ENCODE measurements around the gene ELAC2.
"Not testable (repeated sequence)": the region's sequence is repeated elsewhere in the genome, so short reads cannot be mapped to it uniquely, and the experiment has no call there.

The ELAC2 gene

GRCh38 chr17:12987120-12987519, 30.7 kb downstream of the ELAC2 start:
- no peak for DNase-seq

GRCh38 chr17:12985431-12986293, 32.2 kb downstream of the ELAC2 start:
- no peak for DNase-seq

GRCh38 chr17:12983991-12984884, 33.6 kb downstream of the ELAC2 start:
- no peak for DNase-seq

DNA sequence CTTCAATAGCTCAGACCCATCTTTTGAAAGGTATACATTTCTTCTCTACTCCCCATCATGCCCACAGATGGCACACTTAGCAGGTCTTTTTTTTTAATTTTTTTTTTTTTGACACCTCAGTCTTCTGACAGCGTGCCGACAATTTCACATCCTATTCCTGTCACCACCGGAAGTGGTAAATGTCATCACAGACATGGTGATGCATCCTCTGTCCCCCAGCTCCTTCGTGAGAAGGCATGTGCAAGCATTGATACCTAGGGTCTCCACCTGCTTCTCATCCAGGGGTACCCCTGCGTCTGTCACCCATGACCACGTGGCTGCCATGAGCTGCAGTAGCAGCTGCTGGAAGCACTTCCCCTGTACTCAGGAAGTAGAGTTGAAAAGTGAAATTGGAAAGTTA, 35.6 kb downstream of the ELAC2 start:
- DNase-seq = peak; percentile 86

DNA sequence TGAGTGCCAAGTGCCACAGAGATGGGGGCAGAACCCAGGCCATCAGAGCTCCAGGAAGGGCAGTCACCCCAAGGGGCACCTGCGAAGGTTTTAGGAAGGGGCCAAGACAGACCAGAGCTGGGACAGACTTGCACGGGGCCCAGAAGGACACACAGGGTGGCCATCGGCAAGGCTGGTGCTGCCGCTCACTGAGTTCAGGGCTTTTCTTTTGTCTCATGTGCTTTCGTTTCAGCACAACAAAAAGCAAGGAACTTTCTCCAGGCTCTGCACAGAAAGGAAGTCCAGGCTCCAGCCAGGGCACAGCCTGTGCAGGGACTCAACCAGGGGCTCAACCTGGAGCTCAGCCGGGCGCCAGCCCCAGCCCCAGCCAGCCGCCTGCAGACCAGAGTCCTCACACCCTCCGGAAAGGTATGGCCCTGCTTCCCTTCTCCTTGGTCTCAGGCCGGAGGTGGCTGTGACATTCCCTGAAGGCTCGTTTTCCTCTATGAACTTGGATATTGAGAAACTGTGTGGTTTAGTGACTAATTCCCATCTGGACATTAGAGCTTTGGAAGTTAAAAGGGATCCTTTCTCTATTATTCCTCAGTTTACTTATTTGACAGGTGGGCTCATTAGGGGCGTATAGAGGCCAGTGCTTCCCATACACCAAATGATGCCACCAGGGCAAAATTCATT, 37.9 kb downstream of the ELAC2 start:
- DNase-seq = no peak

GRCh38 chr17:12979246-12979645, 38.6 kb downstream of the ELAC2 start:
- DNase-seq = no peak

DNA sequence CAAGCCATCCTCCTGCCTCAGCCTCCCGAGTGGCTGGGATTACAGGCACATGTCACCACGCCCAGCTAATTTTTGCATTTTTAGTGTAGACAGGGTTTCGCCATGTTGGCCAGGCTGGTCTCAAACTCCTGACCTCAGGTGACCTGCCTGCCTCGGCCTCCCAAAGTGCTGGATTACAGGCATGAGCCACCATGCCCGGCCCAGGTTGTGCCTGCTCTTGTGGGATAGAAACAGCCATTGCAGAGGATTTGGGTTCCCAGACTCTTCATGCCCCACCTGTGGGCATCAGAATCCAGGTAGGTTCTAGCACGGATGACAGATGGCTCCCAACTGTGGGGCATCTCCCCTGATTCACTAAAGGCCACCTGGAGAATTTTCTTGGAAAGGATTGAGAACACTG, 39.0 kb downstream of the ELAC2 start:
- DNase-seq = not testable (repeated sequence)

- DNase-seq = peak; percentile 22
These were observed 40.6 kb downstream of the ELAC2 start for GRCh38 chr17:12977008-12977751.

DNA sequence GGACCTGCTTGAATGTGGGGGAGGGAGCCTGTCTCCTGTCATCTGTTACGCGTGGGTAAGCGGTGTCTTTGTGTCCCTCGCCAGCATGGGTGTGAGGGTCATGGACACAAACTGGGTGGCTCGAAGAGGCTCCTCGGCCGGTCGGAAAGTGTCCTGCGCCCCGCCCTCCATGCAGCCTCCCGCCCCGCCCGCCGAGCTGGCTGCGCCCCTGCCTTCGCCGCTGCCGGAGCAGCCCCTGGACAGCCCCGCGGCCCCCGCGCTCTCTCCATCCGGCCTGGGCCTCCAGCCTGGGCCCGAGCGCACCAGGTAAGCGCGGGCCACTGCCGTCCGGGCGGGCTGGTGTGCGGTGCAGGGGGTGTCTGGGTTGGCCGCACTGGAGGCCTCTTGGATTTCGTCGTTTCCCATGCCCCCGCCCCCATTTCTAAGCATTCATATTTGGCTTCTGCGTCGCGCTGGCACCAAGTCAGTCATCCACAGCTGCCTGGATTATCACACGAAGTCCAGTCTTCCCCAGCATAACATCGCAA, 43.8 kb downstream of the ELAC2 start:
- no peak for DNase-seq

DNA sequence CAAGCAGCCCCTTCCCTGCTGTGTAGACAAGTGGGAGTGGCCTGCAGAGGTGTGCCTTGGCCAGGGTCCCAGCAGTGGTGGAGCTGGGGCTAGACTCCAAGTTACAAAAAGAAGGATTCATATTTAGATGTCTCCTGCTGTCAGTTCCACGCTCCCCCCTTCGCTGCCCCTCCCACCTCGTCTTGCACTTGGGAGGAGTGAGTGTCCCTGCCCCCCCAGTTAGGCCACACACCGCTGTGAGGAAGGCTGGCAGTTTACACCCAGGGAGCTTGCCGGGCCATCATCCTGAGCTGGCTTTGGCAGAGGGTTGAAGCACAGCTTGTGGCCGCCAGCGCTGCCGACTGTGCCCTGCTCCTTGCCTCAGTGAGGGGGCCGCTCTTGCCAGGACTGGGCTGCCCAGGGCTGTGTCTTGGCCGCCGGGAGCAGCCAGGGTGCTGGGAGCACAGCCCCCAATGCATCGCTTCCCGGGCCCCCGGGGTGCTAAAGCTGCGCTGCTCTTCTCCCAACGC, 44.3 kb downstream of the ELAC2 start:
- no peak for DNase-seq

- no peak for DNase-seq
These were observed 49.9 kb downstream of the ELAC2 start for GRCh38 chr17:12967962-12968361.

- DNase-seq = no peak
These were observed 51.4 kb downstream of the ELAC2 start for GRCh38 chr17:12966413-12966812.

GRCh38 chr17:12965988-12966387, 51.8 kb downstream of the ELAC2 start:
- DNase-seq = no peak

- DNase-seq = no peak
These were observed 53.0 kb downstream of the ELAC2 start for GRCh38 chr17:12964840-12965239.

DNA sequence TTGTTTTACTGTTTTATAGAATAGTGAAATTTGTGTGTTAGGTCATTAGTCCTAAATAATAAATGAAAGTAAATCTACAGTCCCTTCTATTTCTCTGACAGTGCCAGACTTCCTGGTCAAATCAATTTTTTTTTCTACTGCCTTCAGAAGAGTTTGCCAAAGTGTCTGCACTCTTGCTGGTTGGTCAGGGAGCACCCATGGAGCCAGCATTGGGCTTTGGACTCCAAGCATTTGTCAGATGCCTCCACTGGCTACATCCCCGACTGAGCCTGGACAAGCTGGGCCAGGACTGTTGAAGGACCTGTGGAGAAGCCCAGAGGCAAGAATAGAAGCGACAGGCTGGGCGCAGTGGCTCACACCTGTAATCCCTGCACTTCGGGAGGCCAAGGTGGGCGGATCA, 53.7 kb downstream of the ELAC2 start:
- no peak for DNase-seq

GRCh38 chr17:12963505-12963904, 54.3 kb downstream of the ELAC2 start:
- no peak for DNase-seq

DNA sequence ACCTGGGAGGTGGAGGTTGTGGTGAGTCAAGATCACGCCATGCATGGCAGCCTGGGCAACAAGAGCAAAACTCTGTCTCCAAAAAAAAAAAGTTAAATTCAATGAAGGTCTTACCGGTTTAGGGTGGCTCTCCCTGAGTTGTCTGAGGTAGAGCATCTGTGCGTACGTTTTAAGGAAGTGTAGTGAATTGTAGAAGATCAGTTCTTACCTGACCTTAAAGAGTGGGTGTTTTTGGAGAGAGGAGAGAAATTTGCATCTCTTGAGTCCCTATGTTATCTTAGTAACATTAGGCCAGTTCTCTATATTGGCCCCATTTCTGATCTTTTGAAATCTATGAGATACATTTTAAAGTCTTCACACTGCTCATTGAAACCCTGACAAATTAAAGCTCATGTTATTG, 56.2 kb downstream of the ELAC2 start:
- DNase-seq = no peak

GRCh38 chr17:12959441-12959840, 58.4 kb downstream of the ELAC2 start:
- no peak for DNase-seq

GRCh38 chr17:12958786-12959185, 59.0 kb downstream of the ELAC2 start:
- no peak for DNase-seq

DNA sequence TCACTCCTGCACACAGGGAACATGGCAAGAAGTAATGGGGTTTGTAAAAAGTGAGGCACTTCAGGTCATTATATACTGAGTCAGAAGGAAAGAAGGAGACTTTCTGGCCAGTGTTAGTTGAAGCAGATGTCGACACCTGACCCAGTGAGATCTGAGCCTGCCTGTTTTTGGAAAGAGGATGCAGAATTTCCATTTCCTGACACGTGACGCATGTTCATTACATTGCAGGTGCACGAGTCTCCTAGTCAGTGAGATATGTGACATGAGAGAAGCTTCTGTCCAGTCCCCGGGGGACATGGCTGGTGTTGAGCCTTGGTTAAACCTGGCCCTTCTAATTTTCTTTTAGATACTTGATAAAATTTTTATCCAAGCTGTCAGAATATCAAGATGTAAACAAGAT, 62.3 kb downstream of the ELAC2 start:
- no peak for DNase-seq

GRCh38 chr17:12953156-12953555, 64.7 kb downstream of the ELAC2 start:
- no peak for DNase-seq

DNA sequence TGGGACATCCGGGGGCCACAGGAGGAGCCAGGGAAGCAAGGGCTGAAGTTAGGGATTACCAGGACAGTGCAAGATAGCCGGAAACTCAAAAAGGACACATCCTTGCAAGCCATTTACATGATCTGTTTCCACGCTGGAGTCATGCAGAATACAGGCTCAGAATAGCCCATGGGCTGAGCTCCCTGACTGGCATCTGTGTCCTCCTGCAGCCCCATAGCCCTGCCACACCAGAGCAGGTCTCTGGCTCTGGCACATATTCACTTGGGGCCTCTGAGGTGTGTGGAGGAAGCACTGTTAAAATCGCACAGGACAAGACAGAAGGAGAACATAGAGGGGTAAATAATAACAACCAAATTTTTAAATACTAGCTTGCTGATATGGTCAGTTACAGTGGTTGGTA, 65.8 kb downstream of the ELAC2 start:
- no peak for DNase-seq
